AG10803 (cell line): ENCODE measurements around the gene GGNBP2.

ENCODE experiments used
- DNase-seq: peaks from one replicate; pipeline ENCODE4 v3.0.0; 2010; ENCODE audit warnings: low read depth
- H3K4me3 ChIP-seq: 2 replicates; pipeline ENCODE4 v1.5.1; 2011; ENCODE audit warnings: mild to moderate bottlenecking, low read length, control low read depth
- TF ChIP-seq, protein P1 (sequence below): conservative IDR thresholded peaks from 2 replicates; pipeline ENCODE4 v1.5.1; 2011; ENCODE audit warnings: mild to moderate bottlenecking, low read length, control low read depth, inconsistent platforms

GGNBP2 gene

DNA sequence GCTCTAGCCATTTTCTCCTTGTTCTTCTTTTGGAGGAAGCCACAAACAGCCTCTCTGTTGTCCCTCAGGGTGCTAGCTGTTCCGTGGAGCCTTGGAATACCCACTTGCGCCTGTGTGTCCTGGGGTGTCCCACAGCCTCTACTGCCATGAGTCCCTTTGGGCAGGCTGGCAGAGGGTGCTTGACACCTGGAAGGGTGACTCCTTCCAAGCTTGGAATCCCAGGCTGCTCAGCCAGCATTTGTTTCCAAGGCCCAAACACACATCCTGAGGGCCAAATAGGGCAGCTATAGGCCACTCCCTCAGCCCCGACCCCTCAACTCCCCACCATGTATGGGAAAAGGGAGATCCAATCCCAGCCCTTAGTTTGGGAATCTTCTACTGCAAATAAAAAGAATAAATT lies 43.4 kb upstream of the GGNBP2 start:
- no peak overlapping the region for H3K4me3 ChIP-seq
- DNase-seq: no peak
- TF ChIP-seq, protein P1, sequence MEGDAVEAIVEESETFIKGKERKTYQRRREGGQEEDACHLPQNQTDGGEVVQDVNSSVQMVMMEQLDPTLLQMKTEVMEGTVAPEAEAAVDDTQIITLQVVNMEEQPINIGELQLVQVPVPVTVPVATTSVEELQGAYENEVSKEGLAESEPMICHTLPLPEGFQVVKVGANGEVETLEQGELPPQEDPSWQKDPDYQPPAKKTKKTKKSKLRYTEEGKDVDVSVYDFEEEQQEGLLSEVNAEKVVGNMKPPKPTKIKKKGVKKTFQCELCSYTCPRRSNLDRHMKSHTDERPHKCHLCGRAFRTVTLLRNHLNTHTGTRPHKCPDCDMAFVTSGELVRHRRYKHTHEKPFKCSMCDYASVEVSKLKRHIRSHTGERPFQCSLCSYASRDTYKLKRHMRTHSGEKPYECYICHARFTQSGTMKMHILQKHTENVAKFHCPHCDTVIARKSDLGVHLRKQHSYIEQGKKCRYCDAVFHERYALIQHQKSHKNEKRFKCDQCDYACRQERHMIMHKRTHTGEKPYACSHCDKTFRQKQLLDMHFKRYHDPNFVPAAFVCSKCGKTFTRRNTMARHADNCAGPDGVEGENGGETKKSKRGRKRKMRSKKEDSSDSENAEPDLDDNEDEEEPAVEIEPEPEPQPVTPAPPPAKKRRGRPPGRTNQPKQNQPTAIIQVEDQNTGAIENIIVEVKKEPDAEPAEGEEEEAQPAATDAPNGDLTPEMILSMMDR: no peak

DNA sequence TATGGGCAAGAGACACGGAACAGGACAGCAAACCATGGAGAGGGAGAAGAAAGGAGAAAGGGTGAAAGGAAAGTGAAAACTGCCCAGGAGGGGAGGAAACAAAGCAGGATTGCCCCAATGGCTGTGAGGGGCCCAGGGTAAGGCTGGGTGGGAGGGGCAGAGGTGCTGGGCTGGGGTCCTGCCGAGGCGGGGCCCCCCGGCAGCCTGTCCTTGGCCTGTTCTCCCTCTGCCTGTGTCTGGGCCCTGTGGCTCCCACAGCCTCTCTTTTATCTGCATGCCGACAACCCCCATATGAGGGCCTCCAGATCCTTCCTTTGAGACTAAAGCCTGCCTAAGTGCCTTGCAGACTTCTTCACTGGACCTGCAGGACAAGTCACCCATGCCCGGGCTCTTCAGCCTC lies 42.8 kb upstream of the GGNBP2 start:
- no peak for DNase-seq
- TF ChIP-seq, protein P1: no peak
- H3K4me3 ChIP-seq: no peak overlapping the region

DNA sequence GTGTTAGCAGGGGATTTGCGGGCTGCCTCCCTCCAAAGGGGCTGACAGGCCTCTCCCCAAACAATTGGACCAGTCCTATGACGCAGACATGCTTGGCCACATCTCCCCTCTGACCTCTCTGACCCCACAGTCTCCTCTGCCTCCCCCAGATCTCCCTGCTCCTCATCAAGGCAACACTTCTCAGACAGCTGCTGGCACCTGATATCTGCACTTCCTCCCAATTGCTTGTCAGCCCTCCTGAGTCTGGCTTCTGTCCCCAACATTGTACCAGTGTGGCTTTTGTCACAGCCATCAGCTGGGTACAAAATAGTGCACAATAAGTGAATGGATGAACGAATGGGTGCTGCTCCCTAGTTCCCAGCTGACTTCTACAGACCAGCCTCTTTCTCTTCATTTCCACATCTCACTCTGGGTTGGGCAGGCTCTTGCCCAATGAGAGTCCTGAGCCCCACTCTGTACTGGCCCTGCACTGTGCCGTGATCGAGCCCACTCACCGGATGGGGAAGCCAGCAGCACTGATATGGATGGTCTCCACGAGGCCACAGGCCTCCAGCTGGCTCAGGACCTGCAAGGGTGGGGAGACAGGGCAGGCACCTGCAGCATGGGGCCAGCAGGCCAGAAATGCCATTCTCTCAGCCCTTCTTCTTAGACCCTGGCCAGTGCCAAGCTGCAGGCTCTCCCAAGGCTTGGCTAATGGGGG lies 41.1 kb upstream of the GGNBP2 start:
- TF ChIP-seq, protein P1: no peak

DNA sequence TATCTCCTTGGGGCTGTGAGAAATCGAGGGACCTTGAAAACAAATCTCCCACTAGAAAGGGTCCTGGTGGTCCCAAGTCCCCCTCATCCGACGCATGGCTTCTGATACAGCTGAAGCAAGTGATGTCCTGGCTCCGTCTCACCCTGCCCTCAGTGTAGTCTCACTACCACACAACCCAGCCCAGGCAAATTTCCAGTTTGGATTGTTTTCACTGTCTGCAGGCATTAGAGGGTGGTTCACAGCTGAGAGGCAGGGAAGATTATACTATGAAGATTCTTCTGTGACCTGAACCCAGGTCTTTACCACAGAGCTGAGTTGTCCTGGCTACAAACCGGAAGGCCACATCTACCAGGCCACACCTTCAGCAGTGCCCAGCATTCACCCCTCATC lies 40.6 kb upstream of the GGNBP2 start:
- no peak for DNase-seq
- TF ChIP-seq, protein P1: no peak
- no peak overlapping the region for H3K4me3 ChIP-seq

More for the DNA sequence above, 41.1 kb upstream of the GGNBP2 start:
- DNase-seq: no peak
- H3K4me3 ChIP-seq: no peak overlapping the region

DNA sequence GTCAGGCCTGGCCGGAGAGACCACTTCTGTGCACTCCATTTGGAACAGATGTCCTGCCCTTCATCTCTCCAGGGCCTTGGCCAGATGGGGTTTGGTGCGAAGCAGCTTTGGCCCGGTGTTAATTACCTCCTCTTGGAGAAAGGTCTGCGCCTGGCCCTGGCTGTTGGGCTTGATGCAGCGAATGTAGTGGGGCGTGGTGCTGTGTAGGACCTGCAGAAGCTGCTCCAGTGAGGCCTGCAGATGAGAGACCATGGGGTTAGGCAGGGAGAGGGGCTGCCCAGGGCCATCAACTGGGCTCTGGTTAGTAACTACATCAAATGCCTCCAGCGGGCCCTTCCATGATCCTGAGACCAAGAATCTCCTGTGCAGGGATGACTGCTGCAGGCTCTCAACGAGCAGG lies 39.5 kb upstream of the GGNBP2 start:
- TF ChIP-seq, protein P1: no peak
- no peak for DNase-seq

DNA sequence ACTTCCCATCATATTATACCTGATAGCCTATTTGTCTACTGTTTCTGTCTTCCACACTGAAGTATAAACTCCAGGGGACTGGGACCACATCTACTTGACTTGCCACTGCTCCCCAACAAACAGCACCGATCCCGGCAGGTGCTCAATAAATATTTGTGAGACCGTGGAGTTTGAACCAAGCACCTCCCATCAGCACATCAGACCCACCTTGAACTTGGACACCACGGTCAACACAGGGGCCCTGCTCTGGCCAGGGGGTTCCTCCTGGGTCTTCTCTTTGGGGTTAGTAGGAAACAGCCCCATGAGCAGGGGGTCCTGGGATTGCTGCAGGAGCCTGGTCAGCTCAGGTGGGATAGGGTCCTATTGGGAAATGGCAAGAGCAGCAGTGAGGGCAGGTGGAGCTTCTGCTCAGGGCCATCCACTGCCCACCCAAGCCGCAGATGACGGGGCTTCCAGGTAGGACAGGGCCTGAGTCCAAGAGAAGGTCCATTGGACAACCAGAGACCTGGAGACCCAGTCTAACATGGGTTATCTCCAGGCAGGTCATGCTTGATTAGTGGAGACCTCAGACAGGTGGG lies 38.4 kb upstream of the GGNBP2 start:
- no peak overlapping the region for H3K4me3 ChIP-seq
- TF ChIP-seq, protein P1: no peak
- DNase-seq: no peak

More for the DNA sequence above, 39.5 kb upstream of the GGNBP2 start:
- H3K4me3 ChIP-seq: no peak overlapping the region

DNA sequence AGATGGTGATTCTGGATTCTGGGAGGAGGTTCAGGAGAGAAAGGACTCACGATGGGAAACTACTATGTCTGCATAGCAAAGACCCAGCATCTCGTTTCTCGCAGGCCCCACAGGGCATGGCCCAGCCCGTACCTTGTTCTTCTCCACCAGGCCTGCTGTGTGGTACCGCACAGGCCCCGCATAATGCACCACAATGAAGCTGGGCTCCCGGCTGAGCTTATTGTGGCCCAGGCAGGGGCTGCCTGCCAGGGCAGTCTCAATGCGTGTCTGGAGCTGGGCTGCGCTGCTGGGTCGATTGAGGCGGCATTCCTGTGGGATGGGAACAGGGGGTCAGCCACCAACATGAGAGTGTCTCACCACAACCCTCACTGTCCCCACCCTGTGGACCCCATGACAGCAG lies 37.9 kb upstream of the GGNBP2 start:
- TF ChIP-seq, protein P1: no peak
- DNase-seq: no peak
- no peak overlapping the region for H3K4me3 ChIP-seq
